Measurements from ENCODE around the gene MYO5C.

Gene MYO5C

GRCh38 chr15:52263563-52264282, 31.9 kb downstream of the MYO5C start:
- TF ChIP-seq CTCF (conservative IDR thresholded peaks at IDR 0.05; ENCODE audit: control insufficient read depth, insufficient read depth, low read depth, low read length) = no peak
- H3K4me3 ChIP-seq (ENCODE audit: control insufficient read depth, low read depth, low read length) = no peak overlapping the region
- no peak for DNase-seq (ENCODE audit: low read depth)

- no peak for TF ChIP-seq CTCF (conservative IDR thresholded peaks at IDR 0.05; ENCODE audit: control insufficient read depth, insufficient read depth, low read depth, low read length)
- no peak overlapping the region for H3K4me3 ChIP-seq (ENCODE audit: control insufficient read depth, low read depth, low read length)
- peak; percentile 40 for DNase-seq (ENCODE audit: low read depth)
These were observed 33.2 kb downstream of the MYO5C start for GRCh38 chr15:52262364-52262763.

GRCh38 chr15:52261498-52262242, 33.9 kb downstream of the MYO5C start:
- DNase-seq (ENCODE audit: low read depth) = peak; percentile 67
- peak; percentile 7 for TF ChIP-seq CTCF (conservative IDR thresholded peaks at IDR 0.05; ENCODE audit: control insufficient read depth, insufficient read depth, low read depth, low read length)
- no peak overlapping the region for H3K4me3 ChIP-seq (ENCODE audit: control insufficient read depth, low read depth, low read length)

- no peak for DNase-seq (ENCODE audit: low read depth)
- no peak for TF ChIP-seq CTCF (conservative IDR thresholded peaks at IDR 0.05; ENCODE audit: control insufficient read depth, insufficient read depth, low read depth, low read length)
- no peak overlapping the region for H3K4me3 ChIP-seq (ENCODE audit: control insufficient read depth, low read depth, low read length)
These were observed 34.6 kb downstream of the MYO5C start for GRCh38 chr15:52261026-52261425.

GRCh38 chr15:52259503-52259902, 36.1 kb downstream of the MYO5C start:
- no peak for TF ChIP-seq CTCF (conservative IDR thresholded peaks at IDR 0.05; ENCODE audit: control insufficient read depth, insufficient read depth, low read depth, low read length)

GRCh38 chr15:52258461-52258860, 37.1 kb downstream of the MYO5C start:
- no peak overlapping the region for H3K4me3 ChIP-seq (ENCODE audit: control insufficient read depth, low read depth, low read length)
- DNase-seq (ENCODE audit: low read depth) = no peak
- no peak for TF ChIP-seq CTCF (conservative IDR thresholded peaks at IDR 0.05; ENCODE audit: control insufficient read depth, insufficient read depth, low read depth, low read length)

More at GRCh38 chr15:52259503-52259902, 36.1 kb downstream of the MYO5C start:
- no peak overlapping the region for H3K4me3 ChIP-seq (ENCODE audit: control insufficient read depth, low read depth, low read length)
- no peak for DNase-seq (ENCODE audit: low read depth)
